HG02938 (cell line): ENCODE data around the gene ZNF561.
A peak's percentile ranks its signal among the peaks of the same experiment; 100 is the strongest.
"Not testable (repeated sequence)": the region's sequence is repeated elsewhere in the genome, so short reads cannot be mapped to it uniquely, and the experiment has no call there.

ENCODE experiments used
- ATAC-seq: cut with Tn5 transposase; IDR thresholded peaks from one replicate; pipeline ENCODE4 v1.9.1; 2021; ENCODE audit warnings: mild to moderate bottlenecking, moderate library complexity; ENCODE audit not compliant: unreplicated experiment

The ZNF561 gene

GRCh38 chr19:9621156-9622037 is at the start of gene ZNF561:
TSS of gene ZNF561 (minus strand) at chr19:9621232. CDS start at chr19:9619456, 1,776 bp downstream.
- ATAC-seq = peak; percentile 56

GRCh38 chr19:9668544-9668943 is 47.5 kb upstream of the ZNF561 start:
- no peak for ATAC-seq

GRCh38 chr19:9667898-9668297 is 46.9 kb upstream of the ZNF561 start:
- no peak for ATAC-seq

- no peak for ATAC-seq
Measured at GRCh38 chr19:9658769-9659168, 37.7 kb upstream of the ZNF561 start.

- not testable (repeated sequence) for ATAC-seq
Measured at GRCh38 chr19:9653066-9653555, 32.1 kb upstream of the ZNF561 start.

DNA sequence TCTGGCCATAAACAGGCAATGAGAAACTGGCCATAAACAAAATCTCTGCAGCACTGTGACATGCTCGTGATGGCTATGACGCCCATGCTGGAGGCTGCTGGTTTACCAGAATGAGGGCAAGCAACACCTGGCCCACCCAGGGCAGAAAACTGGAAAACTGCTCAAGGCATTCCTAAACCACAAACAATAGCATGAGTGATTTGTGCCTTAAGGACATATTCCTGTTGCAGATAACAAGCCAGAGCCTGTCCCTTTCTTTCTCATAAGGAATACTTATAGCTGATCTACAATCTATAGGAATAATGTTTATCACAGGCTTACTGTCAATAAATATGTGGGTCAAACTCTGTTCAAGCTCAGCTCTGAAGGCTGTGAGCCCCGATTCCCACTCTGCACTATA is 30.4 kb upstream of the ZNF561 start:
- not testable (repeated sequence) for ATAC-seq

GRCh38 chr19:9650345-9650744 is 29.3 kb upstream of the ZNF561 start:
- ATAC-seq = no peak

DNA sequence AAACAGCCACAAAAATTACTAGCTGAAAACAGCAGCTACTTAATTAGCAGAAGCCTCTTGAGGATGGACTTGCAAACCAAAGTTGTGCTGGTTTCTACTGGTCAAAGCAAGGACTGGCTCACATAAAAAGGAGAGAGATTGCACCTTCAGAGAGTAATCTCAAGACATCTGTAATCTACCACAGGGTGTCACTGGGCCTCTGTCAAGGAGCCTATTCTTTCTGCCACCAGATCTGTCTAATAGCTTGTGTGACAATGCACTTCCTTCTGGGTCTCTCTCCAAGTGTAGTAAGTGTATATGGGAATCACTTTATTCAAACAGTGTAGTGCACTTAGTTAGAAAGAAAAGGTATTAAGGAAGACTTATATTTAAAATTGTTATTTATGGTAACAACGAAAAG is 24.4 kb upstream of the ZNF561 start:
- no peak for ATAC-seq

GRCh38 chr19:9644472-9644871 is 23.4 kb upstream of the ZNF561 start:
- ATAC-seq = no peak

- no peak for ATAC-seq
Measured at GRCh38 chr19:9641810-9642209, 20.8 kb upstream of the ZNF561 start.

DNA sequence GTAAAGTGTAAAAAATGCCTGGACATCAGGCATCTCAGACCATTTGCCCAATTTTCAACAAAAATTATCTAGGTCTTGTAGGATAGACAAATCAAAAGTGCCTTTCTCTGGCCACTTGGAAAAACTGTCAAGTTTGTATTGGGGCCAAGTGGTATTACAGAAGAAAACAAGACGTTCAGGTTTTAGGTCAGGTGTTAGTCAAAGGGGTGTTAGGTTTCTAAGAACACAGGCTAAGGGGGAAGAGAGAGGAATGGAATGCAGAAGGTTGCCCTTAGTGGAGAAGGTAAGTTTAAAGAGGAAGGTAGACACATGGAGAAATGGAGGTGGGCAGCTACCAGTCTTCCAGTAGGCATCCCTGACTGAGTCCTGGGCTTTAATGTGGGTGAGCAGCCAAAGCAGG is 19.9 kb upstream of the ZNF561 start:
- ATAC-seq = no peak

DNA sequence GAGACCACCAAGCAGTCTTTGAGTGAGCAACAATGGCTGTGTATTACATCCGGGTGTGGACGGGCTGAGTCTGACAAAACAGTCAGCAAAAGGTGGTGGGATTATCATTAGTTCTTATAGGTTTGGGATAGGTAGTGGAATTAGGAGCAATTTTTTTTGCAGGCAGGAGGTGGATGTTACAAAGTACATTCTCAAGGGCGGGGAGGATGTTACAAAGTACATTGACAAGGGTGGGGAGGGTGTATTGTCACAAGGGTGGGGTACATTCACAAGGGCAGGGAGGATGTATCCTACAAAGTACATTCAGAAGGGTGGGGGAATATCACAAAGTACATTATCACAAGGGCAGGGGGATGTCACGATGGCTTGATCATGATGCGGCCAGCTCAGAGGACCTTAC is 15.0 kb upstream of the ZNF561 start:
- ATAC-seq = no peak

DNA sequence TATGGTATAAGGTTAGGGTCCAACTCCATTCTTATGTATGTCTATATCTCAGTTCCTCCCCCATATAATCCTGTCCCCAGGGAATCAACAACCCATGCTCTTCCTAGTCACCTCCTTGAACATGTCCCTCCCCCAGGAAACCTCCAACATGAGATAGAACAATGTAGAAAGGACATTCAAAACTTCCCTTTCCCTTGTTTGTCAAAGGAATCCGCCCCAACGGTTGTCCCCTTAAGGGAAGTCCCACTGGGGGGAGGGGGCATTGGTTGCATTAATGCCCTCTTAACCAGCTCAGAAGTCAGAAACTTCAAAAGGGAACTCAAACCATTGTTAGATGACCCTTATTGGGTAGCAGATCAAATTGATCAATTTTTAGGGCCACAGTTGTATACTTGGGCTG is 6.8 kb upstream of the ZNF561 start:
- ATAC-seq = no peak

DNA sequence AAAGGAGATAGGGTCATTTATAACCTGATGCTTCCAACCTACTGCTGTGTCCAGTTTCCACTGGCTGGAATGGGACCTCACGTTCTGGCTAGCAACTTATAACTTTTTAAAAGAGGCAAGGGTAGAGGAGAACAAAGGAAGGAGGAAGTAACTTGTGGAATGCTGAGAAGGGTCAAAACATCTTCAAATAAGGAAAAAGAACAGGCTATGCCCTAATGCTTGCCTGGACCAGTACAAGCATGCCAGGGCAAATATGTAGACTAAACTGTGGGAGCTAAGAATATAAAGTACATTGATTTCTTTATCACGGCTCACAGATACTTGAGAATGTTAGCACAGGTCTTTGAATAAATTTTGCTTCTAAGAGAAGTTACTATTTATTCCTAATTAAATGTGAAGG is 1.5 kb upstream of the ZNF561 start:
- ATAC-seq = no peak

DNA sequence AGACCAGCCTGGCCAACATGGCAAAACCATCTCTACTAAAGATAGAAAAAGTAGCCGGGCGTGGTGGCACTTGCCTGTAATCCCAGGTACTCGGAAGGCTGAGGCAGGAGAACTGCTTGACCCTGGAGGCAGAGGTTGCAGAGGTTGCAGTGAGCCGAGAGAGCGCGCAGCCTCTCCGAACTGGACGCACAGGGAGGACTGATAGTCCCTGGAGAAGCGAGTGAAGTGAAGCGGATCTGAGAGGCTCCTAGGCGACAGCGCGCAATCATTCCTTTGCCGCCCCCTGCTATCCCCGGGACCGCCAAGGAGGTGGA is 233 bp downstream of the ZNF561 start:
- ATAC-seq = no peak

DNA sequence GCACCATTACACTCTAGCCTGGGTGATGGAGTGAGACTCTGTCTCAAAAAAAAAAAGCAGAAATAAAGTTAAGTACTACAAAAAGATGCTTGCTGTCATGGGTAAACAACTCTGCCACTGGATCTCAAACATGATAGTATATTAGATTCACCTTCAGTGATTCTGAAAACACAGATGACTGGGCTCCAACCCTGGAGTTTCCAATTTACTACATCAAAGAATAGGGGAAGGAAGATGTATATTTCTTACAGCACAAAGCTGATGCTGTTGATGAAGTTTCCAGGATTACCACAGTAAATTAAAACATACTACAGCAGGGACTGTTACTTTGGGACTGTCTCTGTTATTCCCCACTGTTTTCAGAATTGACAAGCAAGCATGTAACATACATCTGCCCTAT is 5.2 kb downstream of the ZNF561 start:
- ATAC-seq = no peak

DNA sequence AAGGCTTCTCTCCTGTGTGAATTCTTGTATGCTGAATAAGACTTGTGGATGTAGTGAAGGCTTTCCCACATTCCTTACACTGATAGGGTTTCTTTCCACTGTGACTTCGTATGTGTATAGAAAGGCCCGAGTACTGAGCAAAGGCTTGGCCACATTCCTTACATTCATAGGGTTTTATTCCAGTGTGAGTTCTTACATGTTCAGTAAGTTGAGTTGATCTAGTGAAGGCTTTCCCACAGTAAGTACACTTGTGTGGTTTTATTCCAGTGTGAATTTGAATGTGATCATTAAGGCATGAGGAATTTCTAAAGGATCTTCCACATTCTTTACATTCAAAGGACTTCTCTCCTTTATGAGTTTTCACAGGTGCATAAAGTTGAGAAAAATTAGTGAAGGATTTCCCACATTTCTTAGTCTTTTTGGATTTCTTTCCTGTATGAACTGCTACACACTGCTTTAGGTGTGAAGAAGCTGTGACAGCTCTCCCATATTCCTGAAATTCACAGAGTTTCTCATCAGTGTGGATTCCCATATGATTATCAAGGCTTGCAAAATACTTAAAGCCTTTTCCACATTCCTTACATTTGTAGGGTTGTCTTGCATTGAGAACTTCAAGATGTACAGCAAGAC is 10.4 kb downstream of the ZNF561 start:
- ATAC-seq = no peak

- no peak for ATAC-seq
Measured at GRCh38 chr19:9608912-9609311, 12.1 kb downstream of the ZNF561 start.

DNA sequence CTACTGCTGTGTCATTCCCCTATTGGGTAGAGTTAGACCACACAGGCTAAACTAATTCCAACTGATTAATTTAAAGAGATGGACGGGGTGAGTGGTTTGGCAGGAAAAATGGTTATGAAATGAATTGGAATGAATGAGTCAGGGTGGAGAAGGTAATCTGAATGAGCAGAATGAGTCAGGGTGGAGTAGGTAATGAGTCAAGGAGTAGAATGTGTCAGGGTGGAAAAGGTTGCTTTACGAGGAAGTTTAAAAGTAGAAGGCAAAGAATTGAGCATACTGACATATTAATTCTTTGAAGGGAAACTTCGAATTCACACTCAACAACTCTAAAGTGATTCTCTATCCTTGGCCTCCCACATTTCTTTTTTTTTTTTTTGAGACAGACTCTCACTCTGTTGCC is 24.0 kb downstream of the ZNF561 start:
- ATAC-seq = no peak

GRCh38 chr19:9586764-9587163 is 34.3 kb downstream of the ZNF561 start:
- no peak for ATAC-seq

- ATAC-seq = peak; percentile 80
Measured at GRCh38 chr19:9584073-9584833, 36.8 kb downstream of the ZNF561 start, which contains the start of gene ZNF121. TSS of gene ZNF121 (minus strand) at chr19:9584504. CDS start at chr19:9568097, 16,407 bp downstream.
